Measurements from ENCODE around the gene GPR137C.

GPR137C gene

GRCh38 chr14:52663850-52664249, 111.2 kb downstream of the GPR137C start:
- FAIRE-seq (no peak), DNase-seq (ENCODE audit: insufficient read length, low spot score) (no peak)
- no peak for TF ChIP-seq POLR2A (IDR thresholded peaks at IDR 0.05; ENCODE audit: low read depth, low read length)

- FAIRE-seq (no peak), DNase-seq (ENCODE audit: insufficient read length, low spot score) (no peak)
- TF ChIP-seq POLR2A (IDR thresholded peaks at IDR 0.05; ENCODE audit: low read depth, low read length): no peak
Observed at GRCh38 chr14:52678591-52678990, 126.0 kb downstream of the GPR137C start.

GRCh38 chr14:52683985-52684520, 131.4 kb downstream of the GPR137C start:
- DNase-seq (ENCODE audit: insufficient read length, low spot score) (no peak), FAIRE-seq (no peak)
- no peak for TF ChIP-seq POLR2A (IDR thresholded peaks at IDR 0.05; ENCODE audit: low read depth, low read length)

GRCh38 chr14:52686176-52686575, 133.5 kb downstream of the GPR137C start:
- FAIRE-seq (no peak), DNase-seq (ENCODE audit: insufficient read length, low spot score) (no peak)
- TF ChIP-seq POLR2A (IDR thresholded peaks at IDR 0.05; ENCODE audit: low read depth, low read length): no peak

Measured in H54 (cell line).